Sigmoid colon (tissue), 7 donors: Measurements from ENCODE around the gene PISD. TPM values are rescaled to one million over a fixed set of nuclear protein-coding genes. Genes with fewer than 3 reads are reported as not detected.

ENCODE experiments used
- DNase-seq: peaks from one replicate; pipeline ENCODE4 v3.0.0-alpha.2; 2019
- H3K27ac ChIP-seq, 4 donors: fragments of 200-600 bp; sonication (generic); one replicate each; pipeline ENCODE4 v1.5.1; 2016 to 2019; ENCODE audit warnings: mild to moderate bottlenecking in 1 of 4
- H3K27me3 ChIP-seq, 3 donors: fragments of 200-600 bp; sonication (generic); one replicate each; pipeline ENCODE4 v1.5.1; 2019; ENCODE audit warnings: mild to moderate bottlenecking in 1 of 3
- H3K36me3 ChIP-seq, 4 donors: fragments of 200-600 bp; sonication (generic); one replicate each; pipeline ENCODE4 v1.5.1; 2016 to 2019
- H3K4me1 ChIP-seq, 4 donors: fragments of 200-600 bp; sonication (generic); one replicate each; pipeline ENCODE4 v1.5.1; 2017 to 2019
- H3K4me3 ChIP-seq, 4 donors: fragments of 200-600 bp; sonication (generic); one replicate each; pipeline ENCODE4 v1.5.1; 2017 to 2019; ENCODE audit warnings: mild to moderate bottlenecking in 2 of 4, moderate library complexity in 1 of 4
- H3K9me3 ChIP-seq, 4 donors: fragments of 200-600 bp in 3 of 4; sonication (generic) in 3 of 4; one replicate each; pipeline versions ENCODE4 v1.5.1 to v1.6.1; 2013 to 2019
- EP300 ChIP-seq, 4 donors: sonication (generic); formaldehyde crosslinking; IDR thresholded peaks; one replicate each; pipeline ENCODE4 v1.6.1; 2017; ENCODE audit warnings: antibody characterized with exemption in 4 of 4
- POLR2A ChIP-seq, 2 donors: fragments of 450-650 bp; IDR thresholded peaks; one replicate each; pipeline ENCODE4 v1.6.1; 2016; ENCODE audit warnings: antibody characterized with exemption in 2 of 2, mild to moderate bottlenecking in 2 of 2, moderate library complexity in 2 of 2
- POLR2AphosphoS5 ChIP-seq, 4 donors: sonication (generic); formaldehyde crosslinking; IDR thresholded peaks; one replicate each; pipeline ENCODE4 v1.6.1; 2017; ENCODE audit warnings: antibody characterized with exemption in 4 of 4
- WGBS, 2 donors: extraction: QIAGEN DNeasy Blood & Tissue Kit; methylation state at CpG; one replicate each; pipeline ENCODE4 v1.1.7; 2013; 5-methylcytosine and 5-hydroxymethylcytosine counted together
- intact Hi-C: fragments of 100-400 bp; cut with DNase I; formaldehyde crosslinking; loops from one replicate; pipeline ENCODE4 v1.15.1; 2023
- polyA plus RNA-seq, 3 donors: library from polyadenylated mRNA; stranded (reverse); fragments of 200-250 nt; gene quantifications; one replicate each; pipeline ENCODE4 v1.2.3, GENCODE V29; 2013
- total RNA-seq, 4 donors: library from RNA; depleted of rRNA; stranded (reverse); fragments of >200 nt; gene quantifications; one replicate each; pipeline ENCODE4 v1.1.0, GENCODE V29; 2016
- TF ChIP-seq, protein P1 (sequence below), 4 experiments: fragments of 450-650 bp in 3 of 4; fragments of 200-600 bp in 1 of 4; IDR thresholded peaks; one replicate each; pipeline ENCODE4 v1.5.1; 2016 to 2019; ENCODE audit warnings: antibody characterized with exemption in 4 of 4, mild to moderate bottlenecking in 3 of 4, moderate library complexity in 2 of 4
- donor health status: healthy with polysubstance abuse.
- donor health status: Bipolar disorder and iron deficiency.
- donor health status: healthy.

The PISD gene
- total and polyA plus RNA-seq, 7 donors: 10.8 to 40.3 (median 18.5) TPM

DNA sequence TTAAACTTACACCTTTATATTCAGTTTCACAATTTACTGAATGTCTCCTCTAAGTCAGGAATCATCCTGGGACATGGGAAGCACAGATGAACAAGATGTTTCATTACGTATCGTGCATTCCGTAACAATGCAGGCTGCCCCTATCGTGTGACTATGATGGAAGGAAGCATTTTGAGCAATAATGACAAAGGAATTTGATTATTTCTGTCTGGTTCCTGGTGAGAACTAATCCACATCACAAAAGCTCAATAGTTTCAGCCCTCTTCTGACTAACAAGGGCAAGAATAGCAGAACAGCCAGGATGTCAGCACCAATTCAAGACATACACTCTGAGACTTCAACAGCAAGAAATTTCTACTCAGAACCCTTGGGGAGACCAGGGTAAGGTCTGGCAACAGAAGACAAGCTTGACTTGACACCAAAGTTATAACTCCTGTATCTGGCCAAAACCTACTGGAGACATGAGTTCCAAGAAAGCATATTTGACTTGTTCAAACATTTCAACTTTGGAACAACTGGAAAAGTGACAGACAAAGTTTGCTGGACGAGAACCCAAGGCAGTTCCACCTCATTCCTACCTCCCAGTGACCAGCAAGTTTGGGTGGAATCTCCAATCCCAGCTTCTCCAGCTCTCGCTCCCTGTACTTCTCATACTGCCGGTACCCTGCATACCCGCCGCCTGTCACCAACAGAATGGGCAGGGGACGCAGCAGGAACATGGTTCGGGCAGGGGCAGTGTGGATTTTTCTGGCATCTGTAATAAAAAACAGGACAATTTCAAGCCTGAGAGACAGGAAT, 14.3 kb downstream of the PISD start:
- 87 to 88% methylated on average over 11 of the region's 11 CpGs for WGBS, 2 donors
- peaks cover 0 to 43% (median 0%) of the 10 kb centered on the region in 4 donors for H3K36me3 ChIP-seq
- H3K27ac ChIP-seq: no peak overlapping the region
- H3K27me3 ChIP-seq: no peaks in the 10 kb centered on the region
- TF ChIP-seq EP300 (IDR thresholded peaks at IDR 0.05) (no peak), POLR2A (IDR thresholded peaks at IDR 0.05) (no peak), POLR2AphosphoS5 (IDR thresholded peaks at IDR 0.05) (no peak)
- TF ChIP-seq, protein P1, sequence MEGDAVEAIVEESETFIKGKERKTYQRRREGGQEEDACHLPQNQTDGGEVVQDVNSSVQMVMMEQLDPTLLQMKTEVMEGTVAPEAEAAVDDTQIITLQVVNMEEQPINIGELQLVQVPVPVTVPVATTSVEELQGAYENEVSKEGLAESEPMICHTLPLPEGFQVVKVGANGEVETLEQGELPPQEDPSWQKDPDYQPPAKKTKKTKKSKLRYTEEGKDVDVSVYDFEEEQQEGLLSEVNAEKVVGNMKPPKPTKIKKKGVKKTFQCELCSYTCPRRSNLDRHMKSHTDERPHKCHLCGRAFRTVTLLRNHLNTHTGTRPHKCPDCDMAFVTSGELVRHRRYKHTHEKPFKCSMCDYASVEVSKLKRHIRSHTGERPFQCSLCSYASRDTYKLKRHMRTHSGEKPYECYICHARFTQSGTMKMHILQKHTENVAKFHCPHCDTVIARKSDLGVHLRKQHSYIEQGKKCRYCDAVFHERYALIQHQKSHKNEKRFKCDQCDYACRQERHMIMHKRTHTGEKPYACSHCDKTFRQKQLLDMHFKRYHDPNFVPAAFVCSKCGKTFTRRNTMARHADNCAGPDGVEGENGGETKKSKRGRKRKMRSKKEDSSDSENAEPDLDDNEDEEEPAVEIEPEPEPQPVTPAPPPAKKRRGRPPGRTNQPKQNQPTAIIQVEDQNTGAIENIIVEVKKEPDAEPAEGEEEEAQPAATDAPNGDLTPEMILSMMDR (IDR thresholded peaks at IDR 0.05): no peak
- DNase-seq: no peak
- intact Hi-C loops: no loop called here
- no peak overlapping the region for H3K4me3 ChIP-seq
- peaks cover 0 to 20% (median 5%) of the 10 kb centered on the region in 4 donors for H3K4me1 ChIP-seq
- no peaks in the 10 kb centered on the region for H3K9me3 ChIP-seq

DNA sequence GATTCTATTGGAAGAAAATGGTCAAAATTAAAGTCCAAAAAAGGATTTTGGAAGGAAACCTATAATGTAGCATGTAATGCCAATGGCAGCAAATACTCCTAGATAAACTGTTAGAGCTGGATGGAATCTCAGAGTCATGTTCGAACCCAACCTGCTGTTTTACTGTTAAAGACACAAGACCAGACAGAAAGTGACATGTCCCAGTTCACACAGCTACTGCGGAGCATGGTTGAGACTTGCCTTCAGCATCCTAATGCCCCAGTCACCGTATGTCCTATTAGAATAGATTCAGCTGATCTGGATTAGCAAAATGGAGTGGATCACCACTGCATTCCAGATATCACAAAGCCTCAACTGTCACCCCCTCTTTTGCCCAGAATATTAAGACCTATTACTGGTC, 14.9 kb downstream of the PISD start:
- Histone ChIP-seq H3K9me3 (no peaks in the 10 kb centered on the region), H3K27ac (peak overlapping the region in 2 of 4 donors; percentile 35 to 37), H3K36me3 (peaks cover 0 to 47% (median 0%) of the 10 kb centered on the region in 4 donors), H3K4me3 (no peak overlapping the region), H3K4me1 (peaks cover 0 to 20% (median 5%) of the 10 kb centered on the region in 4 donors), H3K27me3 (no peaks in the 10 kb centered on the region)
- no peak for DNase-seq
- WGBS, 2 donors: 97 to 98% methylated on average over 3 of the region's 3 CpGs
- intact Hi-C loops: no loop called here
- TF ChIP-seq POLR2AphosphoS5 (IDR thresholded peaks at IDR 0.05): no peak
- TF ChIP-seq, protein P1 (IDR thresholded peaks at IDR 0.05): no peak
- no peak for TF ChIP-seq EP300 (IDR thresholded peaks at IDR 0.05)
- TF ChIP-seq POLR2A (IDR thresholded peaks at IDR 0.05): no peak

DNA sequence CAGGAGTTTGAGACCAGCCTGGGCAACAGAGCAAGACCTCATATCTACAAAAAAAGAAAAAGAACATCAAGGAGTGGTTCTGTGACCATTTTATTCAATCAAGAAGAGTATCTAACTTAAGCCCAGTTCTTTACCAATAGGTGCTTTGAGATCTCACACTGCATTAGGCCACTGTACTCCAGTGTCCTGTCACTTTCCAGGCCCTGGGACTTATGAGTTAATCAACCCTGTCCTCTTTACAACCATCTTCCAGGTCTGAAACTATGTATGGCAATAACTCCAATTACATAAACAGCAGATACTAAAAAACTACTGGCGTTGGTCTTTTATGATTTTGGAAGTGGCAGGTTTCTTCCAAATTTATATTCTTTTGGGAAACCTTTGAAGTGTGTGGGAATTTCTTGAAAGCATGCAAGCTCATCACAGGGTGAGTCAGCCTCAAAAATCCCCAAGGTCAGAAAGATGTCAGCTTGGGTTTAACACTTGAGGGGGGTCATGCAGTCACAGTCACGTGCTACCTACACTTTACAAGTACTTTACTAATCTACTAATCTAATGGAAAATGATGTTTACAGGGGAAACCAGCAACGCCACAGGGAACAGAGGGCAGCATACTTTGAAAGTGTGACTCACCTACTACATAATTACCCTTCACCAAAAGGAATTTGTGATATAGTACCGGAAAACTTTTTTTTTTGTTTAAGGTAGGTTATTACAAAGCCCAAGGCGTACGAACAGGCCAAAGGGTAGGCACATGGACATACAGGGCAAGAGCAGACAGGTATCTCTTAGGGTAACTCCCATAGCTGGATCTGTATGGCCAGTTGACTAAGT, 15.6 kb downstream of the PISD start:
- H3K4me3 ChIP-seq: no peak overlapping the region
- H3K9me3 ChIP-seq: no peaks in the 10 kb centered on the region
- H3K36me3 ChIP-seq: peaks cover 0 to 50% (median 0%) of the 10 kb centered on the region in 4 donors
- WGBS, 2 donors: 25 to 55% methylated on average over 6 of the region's 6 CpGs
- peak overlapping the region in 2 of 4 donors; percentile 35 to 37 for H3K27ac ChIP-seq
- no peak for DNase-seq
- peak in 1 of 4 donors; percentile 33 for TF ChIP-seq POLR2AphosphoS5 (IDR thresholded peaks at IDR 0.05)
- TF ChIP-seq EP300 (IDR thresholded peaks at IDR 0.05): no peak
- H3K27me3 ChIP-seq: no peaks in the 10 kb centered on the region
- peaks cover 0 to 20% (median 5%) of the 10 kb centered on the region in 4 donors for H3K4me1 ChIP-seq
- intact Hi-C loops: no loop called here

DNA sequence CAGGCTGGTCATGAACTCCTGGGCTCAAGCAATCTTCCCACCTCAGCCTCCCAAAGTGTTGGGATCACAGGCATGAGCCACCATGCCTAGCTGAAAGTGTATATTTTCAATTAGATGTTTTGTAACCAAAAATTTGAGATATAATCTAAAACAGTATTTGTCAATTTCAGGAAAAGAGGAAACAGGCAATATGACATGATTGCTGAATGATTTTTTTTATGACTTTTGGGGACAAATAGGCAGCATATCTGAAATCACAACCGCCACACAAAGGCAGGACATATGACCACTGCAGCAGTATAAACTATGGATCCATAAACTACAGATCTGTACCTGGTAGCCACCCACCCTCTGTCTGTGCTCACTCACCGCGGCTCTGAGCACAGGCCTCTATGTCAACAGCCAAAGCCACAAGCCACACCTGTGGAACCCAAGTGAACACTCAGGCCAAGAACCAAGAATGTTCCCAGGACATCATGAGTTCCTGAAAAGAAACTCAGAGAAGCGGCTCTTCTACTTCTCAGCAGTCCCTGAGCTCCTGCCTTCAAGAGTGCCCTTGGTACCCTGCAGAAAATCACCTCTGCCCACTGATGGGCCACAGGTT, 22.5 kb downstream of the PISD start:
- intact Hi-C loops: no loop called here
- H3K4me1 ChIP-seq: peaks cover 0 to 4% (median 0%) of the 10 kb centered on the region in 4 donors
- DNase-seq: no peak
- peaks cover 0 to 8% (median 0%) of the 10 kb centered on the region in 4 donors for H3K36me3 ChIP-seq
- no peak overlapping the region for H3K27ac ChIP-seq
- H3K4me3 ChIP-seq: no peak overlapping the region
- 32 to 49% methylated on average over 4 of the region's 4 CpGs for WGBS, 2 donors
- TF ChIP-seq POLR2AphosphoS5 (IDR thresholded peaks at IDR 0.05) (no peak), POLR2A (IDR thresholded peaks at IDR 0.05) (no peak), EP300 (IDR thresholded peaks at IDR 0.05) (no peak)
- TF ChIP-seq, protein P1 (IDR thresholded peaks at IDR 0.05): no peak
- H3K9me3 ChIP-seq: no peaks in the 10 kb centered on the region
- no peaks in the 10 kb centered on the region for H3K27me3 ChIP-seq
